Osteocyte (in vitro differentiated cells): Measurements from ENCODE around the gene TTLL8. TPM values are rescaled to one million over a fixed set of nuclear protein-coding genes. Genes with fewer than 3 reads are reported as not detected.

ENCODE experiments used
- DNase-seq: peaks from one replicate; pipeline ENCODE4 v3.0.0; 2021; ENCODE audit warnings: mixed read lengths; ENCODE audit not compliant: unreplicated experiment; ENCODE audit errors: extremely low spot score
- H3K27ac Mint-ChIP-seq: one replicate; pipeline ENCODE4 v1.8.0; 2021; ENCODE audit warnings: mild to moderate bottlenecking, mixed read lengths; ENCODE audit not compliant: unreplicated experiment
- H3K27me3 Mint-ChIP-seq: one replicate; pipeline ENCODE4 v1.8.0; 2021; ENCODE audit warnings: mixed read lengths; ENCODE audit not compliant: unreplicated experiment
- H3K36me3 Mint-ChIP-seq: one replicate; pipeline ENCODE4 v1.8.0; 2021; ENCODE audit warnings: mixed read lengths; ENCODE audit not compliant: unreplicated experiment
- H3K4me1 Mint-ChIP-seq: one replicate; pipeline ENCODE4 v1.8.0; 2021; ENCODE audit warnings: mixed read lengths; ENCODE audit not compliant: unreplicated experiment
- H3K4me3 Mint-ChIP-seq: one replicate; pipeline ENCODE4 v1.8.0; 2021; ENCODE audit warnings: mild to moderate bottlenecking, moderate library complexity, mixed read lengths; ENCODE audit not compliant: unreplicated experiment
- H3K9me3 Mint-ChIP-seq: one replicate; pipeline ENCODE4 v1.8.0; 2021; ENCODE audit warnings: mixed read lengths; ENCODE audit not compliant: unreplicated experiment
- total RNA-seq: library from RNA; stranded (reverse); gene quantifications from 2 replicates; pipeline ENCODE4 v1.2.1, GENCODE V29; 2021
- TF ChIP-seq, protein P1 (sequence below): fragments of 200-600 bp; sonication (generic); IDR thresholded peaks from 2 replicates; pipeline ENCODE4 v1.5.0; 2021; ENCODE audit warnings: antibody characterized with exemption, mild to moderate bottlenecking, moderate library complexity

The TTLL8 gene
- total RNA-seq, 1 donor from 2014 or later: not detected

DNA sequence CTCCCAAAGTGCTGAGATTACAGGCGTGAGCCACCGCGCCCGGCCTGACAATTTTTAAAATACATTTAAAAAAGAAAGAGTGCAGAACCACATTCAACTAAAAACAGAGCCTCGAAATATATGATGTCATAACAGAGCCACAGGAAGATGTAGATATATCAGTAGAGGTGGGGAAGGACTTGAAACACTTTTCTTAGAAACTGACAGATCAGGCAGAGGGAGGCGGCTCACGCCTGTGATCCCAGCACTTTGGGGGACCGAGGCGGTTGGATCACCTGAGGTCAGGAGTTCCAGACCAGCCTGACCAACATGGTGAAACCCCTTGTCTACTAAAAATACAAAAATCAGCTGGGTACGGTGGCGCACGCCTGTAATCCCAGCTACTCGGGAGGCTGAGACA lies 20.1 kb upstream of the TTLL8 start:
- no peak for DNase-seq
- Mint-ChIP-seq H3K4me1 (no peaks in the 10 kb centered on the region), H3K27ac (no peak overlapping the region), H3K9me3 (no peaks in the 10 kb centered on the region), H3K4me3 (no peak overlapping the region), H3K27me3 (peaks cover 15% of the 10 kb centered on the region), H3K36me3 (no peaks in the 10 kb centered on the region)
- TF ChIP-seq, protein P1, sequence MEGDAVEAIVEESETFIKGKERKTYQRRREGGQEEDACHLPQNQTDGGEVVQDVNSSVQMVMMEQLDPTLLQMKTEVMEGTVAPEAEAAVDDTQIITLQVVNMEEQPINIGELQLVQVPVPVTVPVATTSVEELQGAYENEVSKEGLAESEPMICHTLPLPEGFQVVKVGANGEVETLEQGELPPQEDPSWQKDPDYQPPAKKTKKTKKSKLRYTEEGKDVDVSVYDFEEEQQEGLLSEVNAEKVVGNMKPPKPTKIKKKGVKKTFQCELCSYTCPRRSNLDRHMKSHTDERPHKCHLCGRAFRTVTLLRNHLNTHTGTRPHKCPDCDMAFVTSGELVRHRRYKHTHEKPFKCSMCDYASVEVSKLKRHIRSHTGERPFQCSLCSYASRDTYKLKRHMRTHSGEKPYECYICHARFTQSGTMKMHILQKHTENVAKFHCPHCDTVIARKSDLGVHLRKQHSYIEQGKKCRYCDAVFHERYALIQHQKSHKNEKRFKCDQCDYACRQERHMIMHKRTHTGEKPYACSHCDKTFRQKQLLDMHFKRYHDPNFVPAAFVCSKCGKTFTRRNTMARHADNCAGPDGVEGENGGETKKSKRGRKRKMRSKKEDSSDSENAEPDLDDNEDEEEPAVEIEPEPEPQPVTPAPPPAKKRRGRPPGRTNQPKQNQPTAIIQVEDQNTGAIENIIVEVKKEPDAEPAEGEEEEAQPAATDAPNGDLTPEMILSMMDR: no peak

DNA sequence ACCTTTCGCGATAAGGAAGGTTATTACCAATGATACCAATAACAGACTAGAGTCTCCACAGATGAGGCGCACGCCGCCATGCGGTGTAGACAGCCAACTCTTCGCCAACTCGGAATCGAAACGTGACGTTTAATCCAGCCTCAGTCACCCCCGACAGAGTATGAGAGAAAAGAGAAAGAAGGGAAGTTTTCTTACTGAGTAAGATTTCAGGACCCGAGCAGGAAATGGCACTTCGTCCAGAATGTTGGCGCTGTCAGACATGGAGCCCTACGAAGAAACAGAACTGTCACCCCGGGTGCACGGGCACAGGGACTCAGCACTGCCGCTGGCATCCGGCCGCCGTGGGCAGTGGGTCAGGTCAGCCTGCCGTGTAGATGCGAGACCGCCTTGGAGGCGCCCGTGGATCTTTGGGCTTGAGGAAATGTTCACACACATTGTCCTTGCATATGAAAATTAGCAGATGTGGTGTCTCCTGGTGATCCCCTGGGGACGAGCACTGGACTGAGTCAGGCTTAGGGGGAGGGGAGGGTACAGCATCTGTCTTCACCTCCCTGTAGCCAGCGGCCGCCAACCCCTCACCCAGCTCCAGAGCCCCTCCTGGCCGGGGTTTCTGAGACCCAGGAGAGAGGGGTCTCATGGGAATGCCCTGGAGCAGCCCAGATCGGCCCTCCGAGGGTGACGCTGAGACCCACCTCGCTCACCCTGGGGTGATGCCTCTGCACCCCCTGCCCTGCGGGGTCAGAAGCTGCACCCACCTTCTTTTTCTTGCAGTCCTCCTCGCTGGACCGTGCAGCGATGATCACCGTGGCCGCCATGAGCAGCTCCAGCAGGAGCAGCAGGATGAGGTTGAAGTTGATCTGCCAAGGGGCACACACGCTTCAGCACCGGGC lies 18.8 kb upstream of the TTLL8 start:
- Mint-ChIP-seq H3K27ac (no peak overlapping the region), H3K4me3 (no peak overlapping the region), H3K36me3 (no peaks in the 10 kb centered on the region), H3K4me1 (no peaks in the 10 kb centered on the region), H3K27me3 (peaks cover 15% of the 10 kb centered on the region), H3K9me3 (no peaks in the 10 kb centered on the region)
- TF ChIP-seq, protein P1: no peak
- no peak for DNase-seq

DNA sequence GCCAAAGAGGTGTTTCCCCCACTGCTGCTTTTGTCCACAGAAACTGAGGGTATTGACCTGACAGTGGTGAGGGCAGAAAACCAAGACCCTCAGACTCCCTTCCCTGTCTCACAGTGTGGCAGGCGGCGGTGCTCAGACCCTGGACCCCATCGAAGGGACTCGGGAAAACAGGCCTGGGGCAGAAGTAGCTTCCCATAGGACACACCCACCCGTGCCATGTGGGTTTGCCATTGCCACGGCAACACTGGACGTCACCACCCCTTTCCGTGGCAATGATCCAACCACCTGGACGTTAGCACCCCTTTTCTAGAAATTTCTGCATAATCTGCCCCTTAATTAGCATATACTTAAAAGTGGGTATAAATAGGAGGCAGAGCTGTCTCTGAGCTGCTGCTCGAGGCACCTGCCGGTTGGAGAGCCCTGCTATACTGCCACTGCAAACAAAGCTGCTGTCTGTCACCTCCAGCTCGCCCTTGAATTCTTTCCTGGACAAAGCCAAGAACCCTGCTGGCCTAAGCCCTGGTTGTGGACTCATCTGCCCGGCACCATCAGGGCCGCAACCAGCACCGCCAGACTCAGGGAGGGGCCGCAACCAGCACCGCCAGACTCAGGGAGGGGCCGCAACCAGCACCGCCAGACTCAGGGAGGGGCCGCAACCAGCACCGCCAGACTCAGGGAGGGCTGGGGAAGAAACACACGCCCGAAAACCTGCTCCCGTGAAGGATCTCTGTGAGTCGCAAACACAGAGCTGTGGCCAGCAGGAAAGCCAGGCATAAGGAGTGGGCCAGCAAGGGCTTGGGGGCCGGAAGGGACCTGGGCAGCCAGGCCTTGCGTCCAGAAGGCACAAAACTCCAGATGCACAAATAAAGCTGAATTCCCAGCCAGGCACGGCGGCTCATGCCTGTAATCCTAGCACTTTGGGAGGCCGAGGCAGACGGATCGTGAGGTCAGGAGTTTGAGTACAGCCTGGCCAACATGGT lies 16.7 kb upstream of the TTLL8 start:
- Mint-ChIP-seq H3K9me3 (no peaks in the 10 kb centered on the region), H3K27ac (no peak overlapping the region), H3K36me3 (no peaks in the 10 kb centered on the region), H3K4me3 (no peak overlapping the region), H3K4me1 (no peaks in the 10 kb centered on the region), H3K27me3 (peaks cover 11% of the 10 kb centered on the region)
- TF ChIP-seq, protein P1: no peak
- DNase-seq: no peak

DNA sequence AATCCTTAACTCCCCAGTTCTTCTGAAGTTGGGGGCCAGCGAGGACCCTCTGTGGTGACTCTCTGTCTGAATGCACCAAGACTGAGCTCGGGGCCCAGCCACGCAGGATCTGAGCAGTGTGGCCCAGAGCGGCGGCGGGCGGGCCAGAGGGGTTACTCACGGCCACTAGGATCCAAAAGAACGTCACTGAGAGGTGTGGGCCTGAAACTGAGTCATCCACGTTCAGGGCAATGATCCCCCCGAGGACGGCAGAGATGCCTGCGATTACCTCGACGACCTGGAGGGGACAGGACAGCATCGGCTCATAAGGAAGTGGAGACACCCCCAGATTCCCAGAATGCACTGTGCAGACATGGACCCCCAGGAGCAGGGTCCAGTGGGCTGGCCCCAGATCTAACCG lies 16.0 kb upstream of the TTLL8 start:
- TF ChIP-seq, protein P1: no peak
- Mint-ChIP-seq H3K27me3 (peaks cover 6% of the 10 kb centered on the region), H3K36me3 (no peaks in the 10 kb centered on the region), H3K9me3 (no peaks in the 10 kb centered on the region), H3K4me1 (no peaks in the 10 kb centered on the region), H3K4me3 (no peak overlapping the region), H3K27ac (no peak overlapping the region)
- no peak for DNase-seq
